ENCODE results near the gene PLA2G1B. TPM values are rescaled to one million over a fixed set of nuclear protein-coding genes. Genes with fewer than 3 reads are reported as not detected.

PLA2G1B gene
- total RNA-seq, 4 donors from 2014 or later = not detected

GRCh38 chr12:120292661-120293531 lies 34.7 kb downstream of the PLA2G1B start, which contains the start of gene RNU4-1:
TSS of gene RNU4-1 (minus strand) at chr12:120293237.
- Histone ChIP-seq H3K4me3 (replicated peaks in 1 of 3) (peak within 1 kb of the TSS; percentile 1 to 57 (median 29)), H3K9me3 (no peaks in the 10 kb centered on the region), H3K4me1 (peaks cover 5 to 9% of the 10 kb centered on the region in 2 donors), H3K27me3 (no peaks in the 10 kb centered on the region), H3K36me3 (no peaks in the 10 kb centered on the region), H3K27ac (peak within 1 kb of the TSS; percentile 99)
- DNase-seq = peak; percentile 74 to 78
- TF ChIP-seq, protein P1, sequence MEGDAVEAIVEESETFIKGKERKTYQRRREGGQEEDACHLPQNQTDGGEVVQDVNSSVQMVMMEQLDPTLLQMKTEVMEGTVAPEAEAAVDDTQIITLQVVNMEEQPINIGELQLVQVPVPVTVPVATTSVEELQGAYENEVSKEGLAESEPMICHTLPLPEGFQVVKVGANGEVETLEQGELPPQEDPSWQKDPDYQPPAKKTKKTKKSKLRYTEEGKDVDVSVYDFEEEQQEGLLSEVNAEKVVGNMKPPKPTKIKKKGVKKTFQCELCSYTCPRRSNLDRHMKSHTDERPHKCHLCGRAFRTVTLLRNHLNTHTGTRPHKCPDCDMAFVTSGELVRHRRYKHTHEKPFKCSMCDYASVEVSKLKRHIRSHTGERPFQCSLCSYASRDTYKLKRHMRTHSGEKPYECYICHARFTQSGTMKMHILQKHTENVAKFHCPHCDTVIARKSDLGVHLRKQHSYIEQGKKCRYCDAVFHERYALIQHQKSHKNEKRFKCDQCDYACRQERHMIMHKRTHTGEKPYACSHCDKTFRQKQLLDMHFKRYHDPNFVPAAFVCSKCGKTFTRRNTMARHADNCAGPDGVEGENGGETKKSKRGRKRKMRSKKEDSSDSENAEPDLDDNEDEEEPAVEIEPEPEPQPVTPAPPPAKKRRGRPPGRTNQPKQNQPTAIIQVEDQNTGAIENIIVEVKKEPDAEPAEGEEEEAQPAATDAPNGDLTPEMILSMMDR (IDR thresholded peaks at IDR 0.05) = peak in 1 of 6 experiments; percentile 17
- peak; percentile 62 to 68 for TF ChIP-seq POLR2A (IDR thresholded peaks at IDR 0.05)
- 1 to 2% methylated on average over 29 of the region's 29 CpGs for WGBS, 2 donors
- intact Hi-C loops (cut with DNase I) = no loop called here

DNA sequence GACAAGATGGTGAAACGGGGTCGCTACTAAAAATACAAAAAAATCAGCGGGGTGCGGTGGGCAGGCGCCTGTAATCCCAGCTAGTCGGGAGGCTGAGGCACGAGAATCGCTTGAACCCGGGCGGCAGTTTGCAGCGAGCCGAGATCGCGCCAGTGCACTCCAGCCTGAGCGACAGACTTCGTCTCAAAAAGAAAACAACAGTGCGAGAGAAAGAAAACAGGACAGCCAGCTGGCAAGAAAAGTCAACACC lies 35.2 kb downstream of the PLA2G1B start:
- H3K36me3 ChIP-seq = no peaks in the 10 kb centered on the region
- no peak for TF ChIP-seq POLR2A (IDR thresholded peaks at IDR 0.05)
- TF ChIP-seq, protein P1 (IDR thresholded peaks at IDR 0.05) = peak in 1 of 6 experiments; percentile 12
- no peak for DNase-seq
- no peaks in the 10 kb centered on the region for H3K27me3 ChIP-seq
- H3K4me1 ChIP-seq = peaks cover 5 to 9% of the 10 kb centered on the region in 2 donors
- H3K27ac ChIP-seq = peak overlapping the region; percentile 99
- H3K4me3 ChIP-seq (replicated peaks in 1 of 3) = peak overlapping the region; percentile 1 to 57 (median 29)
- H3K9me3 ChIP-seq = no peaks in the 10 kb centered on the region
- WGBS, 2 donors = 1 to 2% methylated on average over 17 of the region's 17 CpGs
- intact Hi-C loops (cut with DNase I) = no loop called here

- WGBS, 2 donors = 30 to 37% methylated on average over 18 to 22 of the region's 22 CpGs
- H3K27ac ChIP-seq = peak overlapping the region; percentile 99
- no peaks in the 10 kb centered on the region for H3K9me3 ChIP-seq
- H3K27me3 ChIP-seq = no peaks in the 10 kb centered on the region
- TF ChIP-seq POLR2A (IDR thresholded peaks at IDR 0.05) = no peak
- TF ChIP-seq, protein P1 (IDR thresholded peaks at IDR 0.05) = no peak
- intact Hi-C loops (cut with DNase I) = no loop called here
- peaks cover 5 to 9% of the 10 kb centered on the region in 2 donors for H3K4me1 ChIP-seq
- no peaks in the 10 kb centered on the region for H3K36me3 ChIP-seq
- peak; percentile 27 to 28 for DNase-seq
- no peak overlapping the region for H3K4me3 ChIP-seq (replicated peaks in 1 of 3)
These were observed 36.8 kb downstream of the PLA2G1B start for GRCh38 chr12:120290609-120291305.

- H3K27ac ChIP-seq = no peak overlapping the region
- H3K9me3 ChIP-seq = no peaks in the 10 kb centered on the region
- WGBS, 2 donors = 87 to 89% methylated on average over 8 to 12 of the region's 12 CpGs
- H3K27me3 ChIP-seq = no peaks in the 10 kb centered on the region
- no peaks in the 10 kb centered on the region for H3K36me3 ChIP-seq
- intact Hi-C loops (cut with DNase I) = no loop called here
- TF ChIP-seq, protein P1 (IDR thresholded peaks at IDR 0.05) = no peak
- TF ChIP-seq POLR2A (IDR thresholded peaks at IDR 0.05) = no peak
- H3K4me1 ChIP-seq = peaks cover 5 to 9% of the 10 kb centered on the region in 2 donors
- no peak for DNase-seq
- no peak overlapping the region for H3K4me3 ChIP-seq (replicated peaks in 1 of 3)
These were observed 40.1 kb downstream of the PLA2G1B start for GRCh38 chr12:120287491-120287890.
